Sigmoid colon (tissue), 4 donors: Measurements from ENCODE around the gene THG1L.

Experiments
- CTCF ChIP-seq, 4 experiments: fragments of 450-650 bp in 3 of 4; fragments of 200-600 bp in 1 of 4; IDR thresholded peaks; one replicate each; pipeline ENCODE4 v1.5.1; 2016 to 2019; ENCODE audit warnings: antibody characterized with exemption in 4 of 4, mild to moderate bottlenecking in 3 of 4, moderate library complexity in 2 of 4
- EP300 ChIP-seq, 4 donors: sonication (generic); formaldehyde crosslinking; IDR thresholded peaks; one replicate each; pipeline ENCODE4 v1.6.1; 2017; ENCODE audit warnings: antibody characterized with exemption in 4 of 4
- POLR2AphosphoS5 ChIP-seq, 4 donors: sonication (generic); formaldehyde crosslinking; IDR thresholded peaks; one replicate each; pipeline ENCODE4 v1.6.1; 2017; ENCODE audit warnings: antibody characterized with exemption in 4 of 4

- no peak for TF ChIP-seq CTCF (IDR thresholded peaks at IDR 0.05)
- no peak for TF ChIP-seq POLR2AphosphoS5 (IDR thresholded peaks at IDR 0.05)
- no peak for TF ChIP-seq EP300 (IDR thresholded peaks at IDR 0.05)
Observed at GRCh38 chr5:157734436-157734835, 3.2 kb downstream of the THG1L start.
